ENCODE measurements around the gene TRIM38.

DNA sequence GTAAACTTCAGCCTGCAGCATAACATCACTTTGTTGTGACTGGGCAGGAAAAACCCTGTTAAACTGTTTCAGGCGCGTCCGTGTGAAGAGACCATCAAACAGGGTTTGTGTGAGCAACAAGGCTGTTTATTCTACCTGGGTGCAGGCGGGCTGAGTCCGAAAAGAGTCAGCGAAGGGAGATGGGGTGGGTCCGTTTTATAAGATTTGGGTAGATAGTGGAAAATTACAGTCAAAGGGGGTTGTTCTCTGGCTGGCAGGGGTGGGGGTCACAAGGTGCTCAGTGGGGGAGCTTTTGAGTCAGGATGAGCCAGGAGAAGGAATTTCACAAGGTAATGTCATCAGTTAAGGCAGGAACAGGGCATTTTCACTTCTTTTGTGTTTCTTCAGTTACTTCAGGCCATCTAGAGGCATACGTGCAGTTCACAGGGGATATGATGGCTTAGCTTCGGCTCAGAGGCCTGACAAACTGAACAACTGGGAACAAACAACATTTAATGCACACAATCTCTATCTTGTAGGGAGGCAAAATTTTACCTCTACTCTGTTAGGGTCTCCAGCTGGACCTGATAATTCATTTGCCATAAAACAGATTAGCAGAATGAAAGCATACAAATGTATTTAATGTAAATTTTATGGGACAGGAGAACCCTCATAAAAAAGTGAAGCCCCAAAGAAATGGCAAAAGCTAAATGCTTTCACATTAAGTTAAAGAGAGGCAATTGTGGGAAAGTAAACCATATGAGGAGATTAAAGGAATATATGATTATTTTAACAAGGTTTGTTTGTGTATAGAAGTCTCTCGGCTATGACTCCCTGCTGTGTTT, 66.4 kb downstream of the TRIM38 start:
- no peak for TF ChIP-seq POLR2A (IDR thresholded peaks at IDR 0.05)
- TF ChIP-seq, protein P1, sequence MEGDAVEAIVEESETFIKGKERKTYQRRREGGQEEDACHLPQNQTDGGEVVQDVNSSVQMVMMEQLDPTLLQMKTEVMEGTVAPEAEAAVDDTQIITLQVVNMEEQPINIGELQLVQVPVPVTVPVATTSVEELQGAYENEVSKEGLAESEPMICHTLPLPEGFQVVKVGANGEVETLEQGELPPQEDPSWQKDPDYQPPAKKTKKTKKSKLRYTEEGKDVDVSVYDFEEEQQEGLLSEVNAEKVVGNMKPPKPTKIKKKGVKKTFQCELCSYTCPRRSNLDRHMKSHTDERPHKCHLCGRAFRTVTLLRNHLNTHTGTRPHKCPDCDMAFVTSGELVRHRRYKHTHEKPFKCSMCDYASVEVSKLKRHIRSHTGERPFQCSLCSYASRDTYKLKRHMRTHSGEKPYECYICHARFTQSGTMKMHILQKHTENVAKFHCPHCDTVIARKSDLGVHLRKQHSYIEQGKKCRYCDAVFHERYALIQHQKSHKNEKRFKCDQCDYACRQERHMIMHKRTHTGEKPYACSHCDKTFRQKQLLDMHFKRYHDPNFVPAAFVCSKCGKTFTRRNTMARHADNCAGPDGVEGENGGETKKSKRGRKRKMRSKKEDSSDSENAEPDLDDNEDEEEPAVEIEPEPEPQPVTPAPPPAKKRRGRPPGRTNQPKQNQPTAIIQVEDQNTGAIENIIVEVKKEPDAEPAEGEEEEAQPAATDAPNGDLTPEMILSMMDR (IDR thresholded peaks at IDR 0.05): no peak
